OCI-LY1 (cell line): ENCODE results near the gene DTNBP1.

Source experiments
- H2AFZ ChIP-seq: fragments of 200-600 bp; sonication (generic), shearing (Covaris generic); 2 replicates; pipeline ENCODE4 v1.6.0; 2014; ENCODE audit warnings: antibody characterized with exemption, mild to moderate bottlenecking, low read length
- H3F3A ChIP-seq: fragments of 200-600 bp; sonication (generic), shearing (Covaris generic); 2 replicates; pipeline ENCODE4 v1.6.0; 2014; ENCODE audit warnings: mild to moderate bottlenecking, antibody characterized with exemption, low read length, moderate library complexity; ENCODE audit not compliant: insufficient read depth
- H3K27ac ChIP-seq: fragments of 200-600 bp; sonication (generic); 2 replicates; pipeline ENCODE4 v1.5.1; 2014; ENCODE audit warnings: low read length, mixed run types, mild to moderate bottlenecking, low read depth; ENCODE audit not compliant: poor library complexity, severe bottlenecking
- H3K27me3 ChIP-seq: fragments of 200-600 bp; sonication (generic); 2 replicates; pipeline ENCODE4 v1.6.0; 2014; ENCODE audit warnings: antibody characterized with exemption, mild to moderate bottlenecking, low read length, moderate library complexity; ENCODE audit not compliant: insufficient read depth
- H3K36me3 ChIP-seq: fragments of 200-600 bp; sonication (generic); 2 replicates; pipeline ENCODE4 v1.6.1; 2014; ENCODE audit warnings: mild to moderate bottlenecking, antibody characterized with exemption, low read length, moderate library complexity, mixed read lengths; ENCODE audit not compliant: insufficient read depth
- H3K4me1 ChIP-seq: fragments of 200-600 bp; sonication (generic); 2 replicates; pipeline ENCODE4 v1.5.1; 2014; ENCODE audit warnings: mild to moderate bottlenecking, low read length, moderate library complexity; ENCODE audit not compliant: insufficient read depth, severe bottlenecking
- H3K4me2 ChIP-seq: fragments of 200-600 bp; sonication (generic), shearing (Covaris generic); 2 replicates; pipeline ENCODE4 v1.6.1; 2014; ENCODE audit warnings: low read length
- H3K4me3 ChIP-seq: fragments of 200-600 bp; sonication (generic); 2 replicates; pipeline ENCODE4 v1.5.1; 2014; ENCODE audit warnings: low read length, low read depth, mild to moderate bottlenecking, mixed read lengths; ENCODE audit not compliant: poor library complexity, severe bottlenecking
- H3K79me2 ChIP-seq: fragments of 200-600 bp; shearing (Covaris generic); 2 replicates; pipeline ENCODE4 v1.6.1; 2016; ENCODE audit warnings: mixed run types, low read length, mixed read lengths; ENCODE audit not compliant: insufficient read depth
- H3K9ac ChIP-seq: fragments of 200-600 bp; sonication (generic), shearing (Covaris generic); 2 replicates; pipeline ENCODE4 v1.6.1; 2014; ENCODE audit warnings: mild to moderate bottlenecking, low read length, mixed read lengths
- H3K9me2 ChIP-seq: fragments of 200-600 bp; sonication (generic), shearing (Covaris generic); 2 replicates; pipeline ENCODE4 v1.6.1; 2014; ENCODE audit warnings: low read depth, mild to moderate bottlenecking, low read length, mixed read lengths
- H3K9me3 ChIP-seq: fragments of 200-600 bp; shearing (Covaris generic); 2 replicates; pipeline ENCODE4 v1.6.1; 2014; ENCODE audit warnings: low read length, mixed read lengths
- H4K20me1 ChIP-seq: fragments of 200-600 bp; sonication (generic), shearing (Covaris generic); 2 replicates; pipeline ENCODE4 v1.6.0; 2016; ENCODE audit warnings: mild to moderate bottlenecking, low read length; ENCODE audit not compliant: insufficient read depth
- EZH2 ChIP-seq: fragments of 200-600 bp; sonication (generic), shearing (Covaris generic); IDR thresholded peaks from 2 replicates; pipeline ENCODE4 v1.8.0; 2017; ENCODE audit warnings: borderline replicate concordance, mixed run types, mild to moderate bottlenecking, antibody characterized with exemption, low read length, moderate library complexity, mixed read lengths
- TF ChIP-seq, protein P1 (sequence below): fragments of 200-600 bp; sonication (generic), shearing (Covaris generic); IDR thresholded peaks from 2 replicates; pipeline ENCODE4 v1.5.1; 2017; ENCODE audit warnings: mild to moderate bottlenecking, antibody characterized with exemption, low read length, moderate library complexity, mixed read lengths

The DTNBP1 gene

DNA sequence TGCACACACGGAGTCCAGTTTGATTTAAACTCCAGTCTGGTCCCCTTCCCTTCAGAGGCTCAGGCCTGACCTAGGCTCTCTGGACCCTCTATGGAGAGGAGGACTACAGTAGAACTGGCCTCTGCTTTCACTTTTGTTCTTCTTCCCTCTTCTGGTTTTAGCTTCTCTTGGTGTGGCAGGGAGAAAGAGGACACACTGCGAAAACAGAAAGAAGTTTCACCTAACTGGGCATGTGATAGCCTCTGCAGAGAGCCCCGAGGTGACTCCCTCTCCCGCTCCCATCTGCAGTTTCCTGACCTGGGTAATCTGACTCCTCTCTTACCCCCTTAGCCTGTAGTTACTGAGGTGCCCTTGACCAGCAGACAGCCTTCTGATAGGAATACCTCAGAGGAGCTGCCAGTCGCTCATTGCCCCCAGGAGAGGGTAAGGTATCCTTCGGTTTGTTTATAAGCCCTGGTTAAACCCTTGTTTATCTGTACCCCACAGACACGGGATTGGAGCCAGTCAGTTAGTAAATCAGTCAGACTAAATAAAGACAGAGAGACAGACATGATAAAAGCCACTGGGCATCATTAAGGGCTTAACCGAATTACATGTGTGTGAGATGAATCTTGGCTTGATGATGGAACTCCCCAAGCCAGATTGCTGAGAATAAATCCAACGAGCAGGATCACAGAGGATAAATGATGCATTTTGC lies 12.0 kb upstream of the DTNBP1 start:
- Histone ChIP-seq H3K79me2 (no peaks in the 10 kb centered on the region), H3K4me2 (no peak overlapping the region), H3K9me3 (no peaks in the 10 kb centered on the region), H3K27me3 (0 out of 2 replicates have a peak, but pooled peaks cover 3% of the 10 kb centered on the region), H3K4me1 (peaks cover 8% of the 10 kb centered on the region), H4K20me1 (no peaks in the 10 kb centered on the region), H3K4me3 (no peak overlapping the region), H3K9me2 (no peaks in the 10 kb centered on the region), H3K9ac (no peak overlapping the region), H3F3A (no peaks in the 10 kb centered on the region), H3K27ac (no peak overlapping the region), H2AFZ (no peak overlapping the region), H3K36me3 (no peaks in the 10 kb centered on the region)
- TF ChIP-seq, protein P1, sequence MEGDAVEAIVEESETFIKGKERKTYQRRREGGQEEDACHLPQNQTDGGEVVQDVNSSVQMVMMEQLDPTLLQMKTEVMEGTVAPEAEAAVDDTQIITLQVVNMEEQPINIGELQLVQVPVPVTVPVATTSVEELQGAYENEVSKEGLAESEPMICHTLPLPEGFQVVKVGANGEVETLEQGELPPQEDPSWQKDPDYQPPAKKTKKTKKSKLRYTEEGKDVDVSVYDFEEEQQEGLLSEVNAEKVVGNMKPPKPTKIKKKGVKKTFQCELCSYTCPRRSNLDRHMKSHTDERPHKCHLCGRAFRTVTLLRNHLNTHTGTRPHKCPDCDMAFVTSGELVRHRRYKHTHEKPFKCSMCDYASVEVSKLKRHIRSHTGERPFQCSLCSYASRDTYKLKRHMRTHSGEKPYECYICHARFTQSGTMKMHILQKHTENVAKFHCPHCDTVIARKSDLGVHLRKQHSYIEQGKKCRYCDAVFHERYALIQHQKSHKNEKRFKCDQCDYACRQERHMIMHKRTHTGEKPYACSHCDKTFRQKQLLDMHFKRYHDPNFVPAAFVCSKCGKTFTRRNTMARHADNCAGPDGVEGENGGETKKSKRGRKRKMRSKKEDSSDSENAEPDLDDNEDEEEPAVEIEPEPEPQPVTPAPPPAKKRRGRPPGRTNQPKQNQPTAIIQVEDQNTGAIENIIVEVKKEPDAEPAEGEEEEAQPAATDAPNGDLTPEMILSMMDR = no peak
- no peak for TF ChIP-seq EZH2

DNA sequence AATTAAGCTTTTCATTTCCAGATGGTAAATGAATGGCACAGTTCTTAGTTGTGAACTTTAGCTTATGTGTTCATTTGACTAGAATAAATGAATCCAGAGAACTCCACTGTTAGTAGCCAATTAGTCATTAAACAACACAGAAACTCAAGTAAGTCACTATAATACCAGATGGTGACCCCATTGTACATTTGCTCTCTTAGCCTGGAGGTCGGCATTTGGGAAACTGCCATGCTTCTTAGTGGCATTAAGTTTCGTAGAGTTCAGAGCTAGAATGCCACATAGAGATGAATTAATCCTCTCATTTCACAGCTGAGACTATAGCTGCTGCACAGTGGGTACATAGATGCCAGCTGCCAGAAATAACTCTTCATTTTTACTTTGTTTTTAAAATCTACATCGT lies 10.8 kb upstream of the DTNBP1 start:
- Histone ChIP-seq H4K20me1 (no peaks in the 10 kb centered on the region), H3K9ac (no peak overlapping the region), H3K27me3 (0 out of 2 replicates have a peak, but pooled peaks cover 3% of the 10 kb centered on the region)

DNA sequence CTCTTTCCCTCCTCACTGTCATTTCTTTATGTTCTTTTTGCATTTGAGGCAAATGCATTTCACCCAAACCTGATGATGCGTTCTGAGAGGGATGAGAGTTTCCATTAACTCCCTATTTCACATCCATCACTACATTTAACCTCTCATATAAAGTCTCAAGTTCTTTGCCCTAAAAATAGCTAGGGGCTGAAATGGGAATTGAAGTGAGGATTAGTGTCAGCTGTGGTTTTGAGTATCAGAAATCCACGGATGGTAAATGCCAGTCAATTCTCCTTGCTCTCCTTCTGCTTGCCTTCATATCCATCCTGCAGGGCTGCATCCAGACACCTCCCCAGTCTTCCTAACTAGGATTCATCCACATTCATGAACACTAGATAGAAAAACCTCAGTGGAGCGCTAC lies 10.0 kb upstream of the DTNBP1 start:
- Histone ChIP-seq H3K27me3 (0 out of 2 replicates have a peak, but pooled peaks cover 3% of the 10 kb centered on the region), H3F3A (no peaks in the 10 kb centered on the region), H3K9me3 (no peaks in the 10 kb centered on the region), H3K4me1 (peaks cover 2% of the 10 kb centered on the region), H3K9me2 (no peaks in the 10 kb centered on the region), H3K4me3 (no peak overlapping the region), H3K79me2 (no peaks in the 10 kb centered on the region), H3K9ac (no peak overlapping the region), H3K36me3 (no peaks in the 10 kb centered on the region), H3K27ac (no peak overlapping the region), H4K20me1 (no peaks in the 10 kb centered on the region), H2AFZ (no peak overlapping the region), H3K4me2 (no peak overlapping the region)
- no peak for TF ChIP-seq EZH2
- TF ChIP-seq, protein P1 = no peak

More for the DNA sequence above, 10.8 kb upstream of the DTNBP1 start:
- Histone ChIP-seq H3K4me3 (no peak overlapping the region), H3K36me3 (no peaks in the 10 kb centered on the region), H3K9me3 (no peaks in the 10 kb centered on the region), H3K4me1 (peaks cover 8% of the 10 kb centered on the region), H3K4me2 (no peak overlapping the region), H2AFZ (no peak overlapping the region), H3K27ac (no peak overlapping the region), H3K79me2 (no peaks in the 10 kb centered on the region), H3F3A (no peaks in the 10 kb centered on the region), H3K9me2 (no peaks in the 10 kb centered on the region)
- TF ChIP-seq, protein P1 = no peak
- TF ChIP-seq EZH2 = no peak
